ENCODE measurements around the gene RPS3.
A peak's percentile ranks its signal among the peaks of the same experiment; 100 is the strongest.

The RPS3 gene

GRCh38 chr11:75421035-75421602 is 21.8 kb downstream of the RPS3 start:
- DNase-seq, result no peak

DNA sequence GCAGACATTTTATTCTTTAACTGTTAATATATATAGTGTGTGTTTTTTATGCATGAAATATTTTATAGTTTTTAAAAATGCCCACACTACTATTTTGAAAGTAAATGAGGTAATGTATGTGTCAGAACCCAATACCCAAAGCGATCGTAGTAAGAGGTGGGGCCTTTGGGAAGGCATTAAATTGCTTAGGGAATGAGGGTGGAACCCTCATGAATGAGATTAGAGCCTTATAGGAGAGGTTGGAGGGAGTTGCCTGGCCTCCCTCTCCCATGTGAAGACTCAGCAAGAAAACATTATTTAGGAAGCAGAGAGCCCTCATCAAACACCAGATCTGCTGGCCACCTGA is 22.6 kb downstream of the RPS3 start:
- no peak for DNase-seq

DNA sequence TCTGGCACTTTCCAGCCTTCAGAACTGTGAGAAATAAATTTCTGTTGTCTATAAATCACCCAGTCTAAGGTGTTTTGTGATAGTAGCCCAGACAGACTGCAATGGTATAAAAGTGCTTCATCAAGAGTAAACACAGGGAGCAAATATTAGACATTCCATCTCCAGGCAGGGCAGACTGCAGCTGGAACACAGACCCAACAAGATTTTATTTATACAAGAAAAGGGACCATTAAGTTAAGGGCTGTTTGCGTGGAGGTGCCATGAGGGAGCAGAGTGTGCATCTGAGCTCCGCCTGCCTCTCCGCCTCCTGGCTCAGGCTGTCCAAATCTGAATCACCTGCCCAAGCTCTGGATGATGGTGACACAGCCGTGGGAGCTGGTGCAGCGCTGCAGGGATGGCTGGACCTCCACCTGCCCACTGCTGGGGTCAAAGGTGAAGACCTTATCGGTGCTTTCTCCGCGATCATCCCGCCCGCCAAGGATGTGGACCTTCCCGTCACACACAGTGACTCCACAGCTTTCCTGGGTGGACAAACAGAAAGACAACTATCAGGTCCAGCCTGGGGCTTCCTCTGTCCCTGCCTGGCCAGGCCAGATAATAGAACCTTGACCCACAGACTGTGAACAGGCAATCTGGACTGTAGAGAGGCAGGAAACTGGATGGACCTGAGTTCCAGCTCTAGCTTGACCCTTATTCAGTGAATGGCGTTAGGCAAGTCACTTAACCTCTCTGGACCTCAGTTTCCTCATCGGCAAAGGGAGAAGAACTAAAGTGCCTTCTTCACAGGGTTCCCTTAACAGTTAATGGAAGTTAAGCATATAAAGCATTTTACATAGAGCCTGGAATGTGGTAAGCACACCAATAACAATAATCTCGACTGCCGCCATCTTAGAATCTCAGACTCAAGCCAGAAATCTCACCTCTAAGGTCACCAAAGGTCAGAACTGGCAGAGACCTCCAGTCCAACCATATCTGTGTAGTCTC is 23.2 kb downstream of the RPS3 start:
- no peak for DNase-seq

DNA sequence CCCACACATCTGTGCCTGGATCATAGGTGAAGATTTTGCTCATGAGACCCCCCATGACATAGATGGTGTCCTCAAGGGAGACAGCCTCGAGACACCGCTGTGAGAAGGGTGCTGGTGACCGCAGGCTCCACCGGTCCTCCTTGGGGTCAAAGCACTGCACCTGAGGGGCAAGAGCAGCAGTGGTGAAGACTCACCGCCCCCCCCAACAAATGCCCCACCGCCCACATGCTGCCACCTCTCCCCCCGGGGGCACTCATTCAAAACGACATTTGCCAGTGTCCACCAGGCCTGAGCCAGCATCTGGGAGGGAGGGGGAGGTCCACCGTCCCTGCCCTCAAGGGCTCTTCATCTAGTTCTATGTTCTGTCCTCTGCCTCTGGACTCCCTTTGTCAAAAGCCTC is 24.4 kb downstream of the RPS3 start:
- no peak for DNase-seq

DNA sequence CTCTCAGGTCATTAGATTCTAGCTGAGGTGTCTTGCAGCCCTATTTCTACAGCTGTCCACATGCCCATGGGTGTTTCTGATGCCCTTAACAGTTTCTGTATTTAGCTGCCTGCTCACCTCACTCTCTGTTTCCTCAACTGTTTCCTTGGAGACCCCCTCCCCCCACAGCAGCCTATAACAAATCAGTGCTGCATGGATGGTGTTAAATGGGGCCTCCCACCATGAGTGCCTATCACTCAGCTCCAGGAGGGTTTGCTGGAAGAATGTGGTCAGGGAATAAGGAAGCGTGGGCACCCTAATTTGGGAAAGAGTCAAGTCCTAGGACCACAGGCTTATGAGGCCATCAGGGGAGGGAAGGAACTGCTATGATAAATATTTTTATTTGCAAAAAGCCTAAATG is 25.1 kb downstream of the RPS3 start:
- no peak for DNase-seq

DNA sequence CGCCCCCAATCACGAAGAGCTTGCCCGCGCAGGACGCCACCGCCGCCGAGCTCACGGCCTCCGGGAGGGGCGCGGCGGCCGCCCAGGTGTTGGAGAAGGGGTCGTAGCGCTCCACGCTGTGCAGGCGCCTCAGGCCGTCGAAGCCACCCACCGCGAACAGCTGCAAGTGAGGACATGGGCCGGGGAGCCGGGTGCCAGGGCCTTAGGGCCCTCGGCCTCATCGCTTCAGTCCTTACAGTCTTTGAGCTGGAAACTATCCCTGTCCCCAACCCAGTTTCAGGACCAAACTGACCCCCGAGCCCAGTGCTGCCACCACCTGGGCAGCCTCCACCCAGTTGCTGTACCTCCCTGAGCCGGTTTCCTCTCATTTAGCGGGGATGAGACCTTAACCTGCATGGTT is 26.1 kb downstream of the RPS3 start:
- DNase-seq, result no peak

GRCh38 chr11:75426720-75427086 is 27.4 kb downstream of the RPS3 start:
- DNase-seq, result no peak

DNA sequence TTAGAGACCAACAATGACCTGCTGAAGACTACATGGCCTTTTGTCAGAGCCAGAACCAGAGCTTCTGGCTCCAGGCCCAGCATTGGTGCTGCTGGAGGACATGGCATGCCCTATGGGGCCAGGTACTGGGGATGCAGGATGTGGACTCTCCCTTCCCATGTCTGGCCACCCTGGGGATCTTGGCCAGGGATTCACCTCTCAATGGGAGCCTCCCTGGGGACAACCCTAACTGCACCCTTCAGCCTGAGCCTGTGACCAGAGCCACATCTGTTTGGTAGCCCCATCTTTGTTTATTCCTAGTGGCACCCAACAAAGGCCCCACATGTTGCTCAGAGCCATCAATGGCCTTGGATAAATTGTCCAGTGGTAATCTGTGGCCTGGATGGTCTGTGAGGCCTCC is 27.9 kb downstream of the RPS3 start:
- no peak for DNase-seq

DNA sequence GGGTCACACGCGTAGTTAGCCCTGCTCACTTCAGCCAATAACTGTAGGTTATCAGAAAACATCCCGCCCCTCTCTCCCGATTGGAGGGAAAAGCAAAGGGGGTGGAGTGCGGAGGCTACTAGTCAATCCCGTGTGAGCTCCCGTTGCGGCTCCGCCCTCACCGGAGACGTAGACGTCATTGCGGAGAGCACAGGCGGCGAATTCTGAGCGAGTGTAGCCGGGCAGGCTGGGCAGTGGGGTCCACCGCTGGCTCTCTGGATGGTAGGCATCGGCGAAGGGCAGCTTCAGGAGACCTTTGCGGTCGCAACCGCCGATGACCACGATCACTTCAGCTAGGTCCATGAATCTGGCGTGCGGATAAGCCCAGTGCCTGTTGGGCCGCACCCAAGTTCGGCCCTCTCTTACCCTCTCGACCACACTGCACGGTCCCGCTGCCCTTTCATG is 29.0 kb downstream of the RPS3 start:
- peak; percentile 48 for DNase-seq

GRCh38 chr11:75428989-75429640 is 29.8 kb downstream of the RPS3 start:
- DNase-seq, result no peak

- DNase-seq, result no peak
Observed at GRCh38 chr11:75429641-75429901, 30.3 kb downstream of the RPS3 start.

DNA sequence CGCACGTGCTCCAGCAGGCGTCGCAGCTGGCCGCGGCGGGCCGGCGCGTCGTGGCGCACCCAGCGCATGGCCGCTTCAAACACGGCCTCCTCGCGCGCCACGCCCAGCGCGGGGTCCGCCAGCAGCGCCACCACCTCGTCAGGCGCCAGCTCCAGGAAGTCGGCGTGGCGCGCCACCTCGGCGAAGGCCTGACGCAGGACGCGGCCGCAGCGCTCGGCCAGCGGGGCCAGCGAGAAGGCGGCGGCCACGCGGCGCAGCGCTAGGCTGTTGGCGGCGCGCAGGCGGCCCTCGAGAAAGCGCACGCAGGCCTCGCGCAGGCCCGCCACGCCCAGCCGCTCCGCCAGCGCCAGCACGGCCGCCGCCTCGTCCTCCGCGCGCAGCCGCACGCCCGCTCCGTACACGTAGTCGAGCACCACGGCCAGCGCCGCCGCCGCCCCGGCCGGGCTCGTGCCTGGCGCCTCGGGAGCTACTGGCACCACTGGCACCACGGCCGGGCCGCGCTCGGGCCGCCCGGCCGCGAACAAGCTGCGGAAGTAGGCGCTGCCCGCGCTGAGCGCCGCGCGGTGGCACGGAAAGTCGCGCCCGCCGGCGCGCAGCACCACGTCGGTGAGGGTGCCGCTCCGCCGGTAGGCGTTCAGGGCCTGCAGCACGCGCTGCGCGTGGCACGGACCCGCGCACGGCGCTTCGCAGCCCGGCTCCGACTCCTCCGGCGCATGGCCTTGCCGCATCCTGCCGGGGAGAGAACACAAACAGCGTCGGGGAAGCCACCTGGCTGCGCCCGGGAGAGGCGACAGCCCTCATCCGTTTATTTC is 30.8 kb downstream of the RPS3 start:
- DNase-seq, result peak; percentile 62

GRCh38 chr11:75430714-75431532 is 31.6 kb downstream of the RPS3 start:
- no peak for DNase-seq

DNA sequence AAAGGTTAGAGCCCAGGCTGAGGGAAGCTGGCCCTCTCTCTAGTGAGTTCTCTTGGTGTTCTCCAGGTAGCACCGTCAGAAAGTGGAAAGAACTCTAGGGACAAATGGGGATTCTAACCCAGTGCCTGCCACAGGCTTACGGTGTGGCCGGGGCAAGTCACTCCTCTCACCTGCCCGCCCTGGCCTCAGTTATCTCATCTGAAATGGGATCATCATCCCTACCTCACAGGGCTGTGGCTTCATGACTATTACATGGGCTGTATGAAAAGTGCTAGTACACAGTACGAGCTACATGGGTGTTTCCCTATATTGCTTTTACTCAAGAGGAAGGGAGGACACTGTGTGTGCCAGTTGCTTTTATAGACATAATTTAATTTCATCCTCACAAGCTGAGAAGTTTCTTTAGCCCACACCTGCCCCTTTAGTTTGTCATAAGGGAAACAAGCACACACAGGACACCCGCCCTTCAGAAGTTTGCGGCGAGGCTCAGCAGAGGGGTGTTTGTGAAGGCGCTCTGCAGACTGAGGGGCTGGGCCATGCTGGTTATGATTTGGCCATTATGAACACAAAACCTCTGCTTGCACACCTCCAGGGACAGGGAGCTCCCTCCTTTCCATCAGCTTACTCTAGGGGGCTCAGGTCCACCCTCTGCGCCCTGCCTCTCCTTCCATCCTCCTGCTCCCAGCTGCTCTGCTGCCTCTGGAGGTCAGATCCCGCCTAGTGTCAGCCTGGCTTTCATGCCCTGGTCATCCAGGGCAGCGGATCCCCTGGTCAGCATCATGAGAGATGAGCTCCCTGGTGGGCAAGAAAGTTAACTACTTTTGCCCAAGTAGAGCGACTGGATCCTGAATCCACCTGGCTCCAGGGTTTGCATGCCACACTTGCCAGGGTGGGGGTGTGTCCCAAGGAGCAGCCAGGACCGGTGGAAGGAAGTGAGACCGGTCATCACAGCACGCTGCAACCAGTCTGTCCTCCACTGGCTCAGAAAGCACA is 32.5 kb downstream of the RPS3 start:
- DNase-seq, result no peak

GRCh38 chr11:75432911-75433321 is 33.6 kb downstream of the RPS3 start, which contains the start of gene KLHL35:
Gene KLHL35, minus strand, starts transcription at chr11:75433203. Its CDS starts 2,574 bp downstream, at chr11:75430629.
- no peak for DNase-seq

DNA sequence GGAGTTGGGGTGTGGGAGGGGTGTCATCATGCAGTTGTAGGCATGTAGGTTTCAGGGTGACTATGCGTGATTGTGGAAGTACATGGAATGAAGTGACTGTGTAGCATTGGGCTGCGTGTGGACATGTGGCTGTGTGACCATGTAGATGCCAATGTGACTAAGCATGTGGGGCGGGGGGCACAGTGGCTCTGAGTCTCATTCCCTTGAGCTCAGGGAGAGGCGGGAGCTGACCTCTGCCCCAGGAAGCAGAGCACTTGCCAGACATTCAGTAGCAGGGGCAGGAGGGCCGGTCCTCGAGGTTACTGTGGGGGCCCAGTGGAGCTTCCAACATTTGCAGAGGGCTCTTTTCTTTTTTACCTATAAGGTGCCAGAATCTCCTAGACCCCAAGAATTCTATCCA is 34.1 kb downstream of the RPS3 start:
- DNase-seq, result no peak

DNA sequence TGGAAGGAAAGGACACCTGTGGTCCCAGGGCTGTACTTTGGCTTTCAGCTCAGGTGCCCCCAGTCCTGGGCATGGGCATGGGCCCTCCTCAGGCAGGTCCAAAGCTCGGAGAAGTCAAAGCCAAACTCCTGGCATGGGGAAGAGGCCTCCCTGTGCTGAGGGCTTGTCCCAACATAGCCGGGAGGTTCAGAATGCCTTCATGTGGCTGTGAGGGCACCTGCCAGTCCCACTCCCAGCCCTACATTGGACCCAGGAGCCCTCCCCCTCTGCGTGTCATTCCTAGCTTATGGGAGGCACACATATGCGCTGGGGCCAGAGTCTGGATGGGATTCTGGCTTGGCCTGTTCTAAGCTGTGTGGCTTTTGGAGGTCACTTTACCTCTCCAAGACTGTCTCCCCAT is 34.7 kb downstream of the RPS3 start:
- no peak for DNase-seq

DNA sequence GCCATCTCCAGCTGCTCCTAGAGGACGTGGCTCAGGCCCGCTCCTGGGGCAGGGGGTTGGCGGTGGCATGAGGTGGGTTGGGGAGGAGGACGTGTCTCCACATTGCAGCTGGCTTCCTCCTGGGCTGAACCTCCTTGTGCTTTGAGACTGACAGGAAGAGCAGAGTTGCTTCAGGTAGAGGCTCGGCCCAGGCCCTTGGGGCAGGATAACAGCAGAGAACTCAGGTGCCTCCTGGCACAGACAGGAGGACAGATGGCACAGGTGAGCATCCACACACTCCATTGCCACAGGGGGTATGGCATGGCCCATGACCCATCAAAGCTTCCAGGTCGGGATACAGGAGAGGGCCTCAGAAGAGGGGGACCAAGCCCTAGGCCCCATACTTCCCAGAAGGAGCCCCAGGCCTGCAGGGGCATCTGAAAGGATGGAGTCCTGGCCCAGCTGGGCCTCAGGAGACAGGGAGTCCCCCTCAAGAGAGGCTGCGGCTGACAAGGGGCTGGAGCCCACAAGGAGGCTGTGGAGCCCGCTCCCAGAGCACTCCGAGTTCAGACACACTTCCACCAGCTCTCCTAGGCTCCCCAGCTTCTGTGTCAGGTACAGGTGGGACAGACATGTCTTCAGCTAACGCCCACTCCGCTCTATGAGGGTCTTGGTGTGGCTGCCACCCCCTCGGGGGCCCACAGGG is 35.7 kb downstream of the RPS3 start:
- DNase-seq, result no peak

DNA sequence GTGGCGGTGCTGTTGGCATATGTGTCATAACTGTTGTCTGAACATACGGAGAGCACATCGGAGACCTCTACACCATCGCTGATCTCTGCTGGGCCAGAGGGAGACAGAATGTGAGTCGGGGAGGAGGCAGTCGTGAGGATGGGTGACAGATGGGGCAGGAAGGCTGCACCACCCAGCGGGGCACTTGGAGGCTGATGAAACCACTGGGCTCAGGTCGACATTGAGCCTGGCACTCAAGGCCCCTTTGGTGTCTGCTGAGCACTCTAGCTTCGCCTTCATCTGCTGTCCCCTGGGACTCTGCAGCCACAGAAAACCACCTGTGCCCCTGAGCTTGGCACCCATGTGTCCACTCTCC is 36.2 kb downstream of the RPS3 start:
- no peak for DNase-seq

- no peak for DNase-seq
Observed at GRCh38 chr11:75436806-75437205, 37.5 kb downstream of the RPS3 start.

All from CD4-positive, alpha-beta T cell treated with Interleukin-6 for 4 hours (primary cell).